HS-5 (cell line): ENCODE results near the gene NT5E.
"Not testable (repeated sequence)": the region's sequence is repeated elsewhere in the genome, so short reads cannot be mapped to it uniquely, and the experiment has no call there.

Experiments used
- DNase-seq: peaks from one replicate; pipeline ENCODE4 v3.0.0-alpha.2; 2012; ENCODE audit warnings: low read depth

The NT5E gene

GRCh38 chr6:85449818-85450759, at the start of gene NT5E:
Gene NT5E, plus strand, starts transcription at chr6:85450083. Its CDS starts 57 bp downstream, at chr6:85450140.
- no peak for DNase-seq

- DNase-seq, result no peak
These were observed 49.6 kb upstream of the NT5E start for GRCh38 chr6:85400331-85400730.

DNA sequence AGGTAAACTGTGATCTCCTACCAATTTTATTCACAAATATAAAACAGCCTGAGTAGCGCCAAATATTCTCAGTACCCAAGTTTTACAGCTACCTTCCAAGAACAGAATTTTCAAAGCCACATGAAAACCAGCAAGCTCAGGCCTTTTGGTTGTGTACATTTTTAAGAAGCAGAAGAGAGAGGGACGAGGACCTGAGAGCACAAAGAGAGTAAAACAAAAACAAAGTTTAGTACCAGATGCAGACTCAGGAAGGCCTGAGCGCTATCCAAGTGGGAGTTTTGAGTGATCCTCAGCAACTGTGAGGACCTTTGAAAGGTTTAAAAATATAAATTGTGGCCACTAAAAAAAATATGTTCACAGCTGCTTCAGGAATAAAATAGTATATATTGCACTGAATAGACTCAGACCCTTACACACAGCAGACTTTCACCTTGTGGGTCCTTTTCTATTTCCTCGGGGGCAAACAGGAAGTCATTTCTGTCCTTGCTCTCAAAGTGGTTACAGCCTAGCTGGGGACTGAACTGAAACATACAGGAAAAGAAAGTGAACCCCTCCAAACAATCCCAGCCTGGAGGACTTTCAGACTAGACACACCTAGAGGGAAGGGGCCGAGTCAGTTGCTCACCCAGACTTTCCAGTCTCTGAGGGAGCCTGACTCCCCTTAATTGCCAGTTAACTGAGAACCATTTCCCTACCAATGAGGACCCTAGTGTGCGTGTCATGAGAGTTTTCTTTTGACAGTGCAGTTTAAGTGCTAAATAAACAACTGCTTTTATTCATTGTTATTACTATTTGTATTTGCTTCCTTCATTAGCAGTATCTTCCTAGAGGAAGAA, 48.5 kb upstream of the NT5E start:
- DNase-seq, result no peak

DNA sequence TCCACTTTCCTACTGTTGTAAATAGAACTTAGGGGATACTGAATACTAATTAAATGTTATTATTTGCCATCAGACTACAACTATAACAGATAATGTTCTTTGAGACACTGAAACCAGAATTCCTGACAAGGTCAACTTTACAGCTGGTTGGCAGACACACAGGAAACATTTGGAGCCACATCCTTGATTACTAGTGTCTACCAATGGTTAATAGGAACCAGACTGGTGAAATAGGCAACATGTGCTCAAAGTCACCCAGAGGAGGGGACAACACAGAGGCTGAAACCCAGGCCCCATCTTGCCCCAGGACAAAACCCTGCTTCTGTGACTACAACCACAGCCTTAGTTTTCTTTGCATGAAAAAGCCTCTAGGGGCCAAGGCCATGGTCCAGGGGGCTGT, 47.8 kb upstream of the NT5E start:
- DNase-seq, result no peak

GRCh38 chr6:85402922-85403321, 47.0 kb upstream of the NT5E start:
- no peak for DNase-seq

GRCh38 chr6:85403331-85404015, 46.4 kb upstream of the NT5E start:
- peak; percentile 93 for DNase-seq

GRCh38 chr6:85404016-85404563, 45.8 kb upstream of the NT5E start:
- not testable (repeated sequence) for DNase-seq

- peak; percentile 97 for DNase-seq
These were observed 45.2 kb upstream of the NT5E start for GRCh38 chr6:85404564-85405174.

DNA sequence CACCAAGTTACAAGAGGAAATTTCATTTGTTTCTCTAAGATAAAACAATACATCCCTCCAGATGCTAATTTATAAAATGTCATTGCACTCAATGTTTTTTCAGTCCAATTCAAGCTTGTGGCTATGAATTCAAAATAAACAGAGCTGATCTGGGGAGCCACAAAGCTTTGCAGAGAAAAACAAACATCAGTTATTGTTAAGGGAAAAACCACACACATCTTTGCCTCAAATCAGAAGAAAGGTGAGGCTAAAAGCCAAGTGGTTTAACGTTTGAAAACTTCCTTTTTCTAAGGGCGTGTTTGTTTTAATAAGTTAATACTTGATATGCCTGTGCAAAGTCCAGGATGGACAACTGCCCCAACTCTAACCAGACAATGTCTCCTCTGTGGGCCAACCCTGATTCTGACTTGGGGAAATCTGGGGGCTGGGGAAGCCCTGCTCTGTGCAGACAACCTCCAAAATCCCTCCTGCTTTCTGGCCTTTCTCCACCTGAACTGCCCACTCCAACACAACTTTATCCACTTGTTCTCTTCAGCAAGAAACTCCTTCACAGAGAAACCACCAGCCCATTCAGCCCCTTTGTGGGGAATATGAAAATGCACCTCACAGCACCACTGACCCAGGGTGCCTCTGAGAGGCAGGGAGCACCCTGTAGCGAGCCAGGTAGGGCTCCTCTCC, 44.6 kb upstream of the NT5E start:
- no peak for DNase-seq

- no peak for DNase-seq
These were observed 44.1 kb upstream of the NT5E start for GRCh38 chr6:85405853-85406198.

GRCh38 chr6:85406641-85407075, 43.2 kb upstream of the NT5E start:
- no peak for DNase-seq

DNA sequence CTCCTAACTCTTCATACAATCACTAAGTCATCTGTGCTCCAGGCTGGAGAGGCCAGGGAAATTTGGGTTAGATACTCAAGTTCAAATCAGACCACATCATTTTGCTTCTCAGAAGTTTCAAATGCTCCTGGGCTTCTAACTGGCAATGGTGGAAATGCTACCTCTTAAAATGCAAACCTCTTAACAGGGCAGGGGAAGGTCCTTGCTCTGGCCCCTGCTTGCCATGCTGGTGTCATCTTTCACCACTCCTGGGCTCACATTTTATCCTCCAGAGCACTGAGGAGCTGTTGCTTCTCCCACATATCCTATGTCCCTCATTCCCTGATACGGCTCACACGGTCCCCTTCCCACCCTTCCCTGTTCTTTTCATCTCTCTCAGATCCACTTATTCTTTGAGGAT, 41.8 kb upstream of the NT5E start:
- no peak for DNase-seq

- DNase-seq, result no peak
These were observed 36.9 kb upstream of the NT5E start for GRCh38 chr6:85412911-85413430.

DNA sequence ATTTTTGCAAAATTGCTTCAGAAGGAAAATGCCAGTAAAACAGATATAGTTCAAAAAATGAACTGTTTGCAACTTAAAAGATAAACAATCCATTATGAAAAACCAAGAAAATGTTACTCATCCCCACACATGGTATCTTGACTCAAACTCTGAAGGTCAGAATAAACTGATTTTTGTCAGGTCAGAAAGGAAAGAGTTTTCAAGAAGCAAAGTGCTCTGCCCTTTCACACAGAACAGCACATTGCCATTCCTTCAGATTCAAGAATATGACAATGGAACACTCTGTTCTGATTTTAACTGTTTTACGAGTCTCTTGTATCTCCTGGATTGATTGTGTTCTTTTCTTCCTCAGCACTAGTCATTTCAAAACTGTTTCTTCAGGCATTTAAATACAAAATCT, 33.8 kb upstream of the NT5E start:
- no peak for DNase-seq

GRCh38 chr6:85416766-85417165, 33.1 kb upstream of the NT5E start:
- no peak for DNase-seq

- DNase-seq, result no peak
These were observed 32.5 kb upstream of the NT5E start for GRCh38 chr6:85417336-85417735.

GRCh38 chr6:85418059-85418458, 31.8 kb upstream of the NT5E start:
- DNase-seq, result no peak

DNA sequence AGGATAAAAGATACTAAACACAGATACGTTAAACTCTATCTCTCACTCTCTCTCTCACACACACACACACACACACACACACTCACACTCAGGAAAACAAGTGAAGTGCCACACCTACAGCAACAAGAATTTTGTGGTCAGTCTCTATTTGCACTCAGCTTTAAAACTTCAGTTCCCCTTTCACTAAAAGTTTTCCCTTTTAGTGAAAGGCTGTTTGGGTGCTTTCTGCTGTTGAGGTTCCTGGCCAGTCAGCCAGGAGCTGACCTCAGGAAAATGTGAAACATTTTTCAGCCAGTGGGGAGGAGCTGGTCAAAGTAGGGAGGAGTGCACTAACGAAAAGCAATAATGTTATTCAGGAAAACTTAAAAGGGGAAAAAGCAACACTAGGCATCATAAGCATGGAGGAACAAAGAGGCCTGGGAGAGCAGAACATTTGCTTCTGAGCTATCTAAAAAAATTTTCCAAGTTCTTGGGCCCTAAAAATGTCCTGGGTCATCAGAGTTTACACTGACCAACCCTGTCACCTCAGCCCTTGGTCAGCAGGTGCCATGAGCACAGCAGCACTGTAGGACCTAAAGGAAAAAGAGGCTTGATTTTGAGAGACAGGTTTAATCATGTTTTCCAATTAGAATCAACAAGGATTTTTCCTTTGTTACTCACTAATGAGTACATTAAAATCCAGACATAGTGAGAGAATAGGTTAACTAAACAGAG, 30.7 kb upstream of the NT5E start:
- DNase-seq, result no peak

DNA sequence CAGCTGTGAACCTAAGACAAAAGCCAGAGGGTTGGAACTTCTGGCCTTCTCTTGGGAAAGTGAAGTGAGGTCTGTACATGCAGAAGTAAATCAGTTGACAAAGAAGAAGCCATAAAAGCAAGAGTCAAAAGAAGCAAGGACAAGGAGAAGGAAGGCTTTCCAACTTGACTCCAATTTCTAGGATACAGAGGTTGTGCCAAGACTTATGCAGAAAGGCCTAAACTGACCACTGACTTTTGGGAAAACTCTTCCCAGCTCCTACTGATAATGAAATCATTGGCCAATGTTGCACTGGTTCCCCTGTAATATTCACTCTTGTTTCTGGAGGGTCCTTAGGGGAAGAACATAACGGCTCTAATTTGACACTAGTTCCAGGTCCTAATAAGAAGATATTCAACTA, 29.3 kb upstream of the NT5E start:
- no peak for DNase-seq

DNA sequence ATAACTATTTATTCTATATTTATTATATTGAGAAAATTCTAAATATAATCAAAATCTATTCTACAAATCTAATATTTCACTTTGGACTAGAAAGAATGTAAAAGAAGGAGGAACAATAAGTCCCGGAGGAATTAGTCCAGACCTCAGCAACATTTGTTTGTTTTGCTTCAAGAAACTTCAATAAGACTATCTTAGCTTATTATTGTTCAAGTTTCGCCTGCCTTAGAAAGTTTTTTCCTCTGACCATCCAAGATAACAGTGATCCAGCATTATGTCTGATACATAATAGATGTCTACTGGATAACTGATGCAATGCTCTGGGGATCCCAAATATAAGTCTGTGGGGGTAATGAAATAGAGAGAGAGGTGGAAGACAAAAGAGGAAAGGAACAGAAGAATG, 28.7 kb upstream of the NT5E start:
- DNase-seq, result no peak
